Tibial nerve (tissue), 4 donors: ENCODE results near the gene BMX.

ENCODE experiments used
- EP300 ChIP-seq, 2 donors: sonication (generic); formaldehyde crosslinking; IDR thresholded peaks; one replicate each; pipeline ENCODE4 v1.6.1; 2017; ENCODE audit warnings: antibody characterized with exemption in 2 of 2, mild to moderate bottlenecking in 1 of 2
- TF ChIP-seq, protein P1 (sequence below), 5 experiments: fragments of 200-600 bp in 3 of 5; fragments of 450-650 bp in 2 of 5; sonication (generic) in 3 of 5; IDR thresholded peaks; one replicate each; pipeline ENCODE4 v1.5.1; 2016 to 2019; ENCODE audit warnings: antibody characterized with exemption in 5 of 5, mild to moderate bottlenecking in 3 of 5, moderate library complexity in 2 of 5

DNA sequence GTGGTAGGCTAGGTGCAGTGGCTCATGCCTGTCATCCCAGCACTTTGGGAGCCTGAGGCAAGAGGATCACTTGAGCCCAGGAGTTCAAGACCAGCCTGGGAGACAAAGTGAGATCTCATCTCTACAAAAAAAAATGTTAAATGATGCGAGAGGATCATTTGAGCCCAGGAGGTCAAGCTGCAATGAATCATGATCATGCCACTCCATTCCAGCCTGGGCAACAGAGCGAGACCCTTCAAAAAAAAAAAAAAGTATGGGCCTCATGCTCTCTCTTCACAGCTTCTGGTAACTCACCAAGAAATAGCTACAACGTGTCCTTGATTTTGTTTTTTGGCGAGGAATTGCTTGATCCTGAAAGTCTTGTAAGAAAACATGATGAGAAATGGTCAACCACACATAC lies 98.9 kb downstream of the BMX start:
- TF ChIP-seq, protein P1, sequence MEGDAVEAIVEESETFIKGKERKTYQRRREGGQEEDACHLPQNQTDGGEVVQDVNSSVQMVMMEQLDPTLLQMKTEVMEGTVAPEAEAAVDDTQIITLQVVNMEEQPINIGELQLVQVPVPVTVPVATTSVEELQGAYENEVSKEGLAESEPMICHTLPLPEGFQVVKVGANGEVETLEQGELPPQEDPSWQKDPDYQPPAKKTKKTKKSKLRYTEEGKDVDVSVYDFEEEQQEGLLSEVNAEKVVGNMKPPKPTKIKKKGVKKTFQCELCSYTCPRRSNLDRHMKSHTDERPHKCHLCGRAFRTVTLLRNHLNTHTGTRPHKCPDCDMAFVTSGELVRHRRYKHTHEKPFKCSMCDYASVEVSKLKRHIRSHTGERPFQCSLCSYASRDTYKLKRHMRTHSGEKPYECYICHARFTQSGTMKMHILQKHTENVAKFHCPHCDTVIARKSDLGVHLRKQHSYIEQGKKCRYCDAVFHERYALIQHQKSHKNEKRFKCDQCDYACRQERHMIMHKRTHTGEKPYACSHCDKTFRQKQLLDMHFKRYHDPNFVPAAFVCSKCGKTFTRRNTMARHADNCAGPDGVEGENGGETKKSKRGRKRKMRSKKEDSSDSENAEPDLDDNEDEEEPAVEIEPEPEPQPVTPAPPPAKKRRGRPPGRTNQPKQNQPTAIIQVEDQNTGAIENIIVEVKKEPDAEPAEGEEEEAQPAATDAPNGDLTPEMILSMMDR (IDR thresholded peaks at IDR 0.05): no peak
- no peak for TF ChIP-seq EP300 (IDR thresholded peaks at IDR 0.05)
